ENCODE data around the gene IQCK.

IQCK gene

DNA sequence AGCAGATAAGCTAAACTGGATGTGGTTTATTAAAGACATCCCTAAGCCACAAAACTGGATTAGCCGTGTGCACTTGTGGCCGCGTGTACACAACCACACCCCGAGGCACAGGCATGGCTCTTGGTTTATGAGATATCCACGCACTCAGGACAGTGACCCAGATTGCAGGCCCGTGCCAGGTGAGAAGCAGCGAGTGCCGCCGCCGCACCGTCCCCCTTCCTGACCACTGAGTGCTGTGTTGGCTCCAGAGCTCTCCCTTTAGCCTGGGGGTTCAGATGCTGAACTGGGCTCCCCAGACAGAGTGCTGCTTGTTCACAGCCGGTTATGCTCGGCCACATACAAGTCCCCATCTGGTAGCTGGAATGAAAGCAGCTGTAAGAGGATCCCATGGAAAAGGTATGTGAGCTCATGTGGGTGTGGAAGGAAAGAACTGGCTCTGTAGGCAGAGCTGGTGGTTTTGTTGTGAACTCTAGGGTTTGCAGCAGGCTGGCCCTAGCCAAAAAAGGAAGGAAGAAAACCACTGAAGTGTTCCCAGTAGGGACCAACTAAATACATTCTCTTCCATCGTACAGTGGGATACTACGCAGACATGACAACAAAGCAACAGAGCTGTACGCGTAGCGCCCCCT lies 29.6 kb upstream of the IQCK start:
- H3K27me3 ChIP-seq, result no peaks in the 10 kb centered on the region
- TF ChIP-seq, protein P1, sequence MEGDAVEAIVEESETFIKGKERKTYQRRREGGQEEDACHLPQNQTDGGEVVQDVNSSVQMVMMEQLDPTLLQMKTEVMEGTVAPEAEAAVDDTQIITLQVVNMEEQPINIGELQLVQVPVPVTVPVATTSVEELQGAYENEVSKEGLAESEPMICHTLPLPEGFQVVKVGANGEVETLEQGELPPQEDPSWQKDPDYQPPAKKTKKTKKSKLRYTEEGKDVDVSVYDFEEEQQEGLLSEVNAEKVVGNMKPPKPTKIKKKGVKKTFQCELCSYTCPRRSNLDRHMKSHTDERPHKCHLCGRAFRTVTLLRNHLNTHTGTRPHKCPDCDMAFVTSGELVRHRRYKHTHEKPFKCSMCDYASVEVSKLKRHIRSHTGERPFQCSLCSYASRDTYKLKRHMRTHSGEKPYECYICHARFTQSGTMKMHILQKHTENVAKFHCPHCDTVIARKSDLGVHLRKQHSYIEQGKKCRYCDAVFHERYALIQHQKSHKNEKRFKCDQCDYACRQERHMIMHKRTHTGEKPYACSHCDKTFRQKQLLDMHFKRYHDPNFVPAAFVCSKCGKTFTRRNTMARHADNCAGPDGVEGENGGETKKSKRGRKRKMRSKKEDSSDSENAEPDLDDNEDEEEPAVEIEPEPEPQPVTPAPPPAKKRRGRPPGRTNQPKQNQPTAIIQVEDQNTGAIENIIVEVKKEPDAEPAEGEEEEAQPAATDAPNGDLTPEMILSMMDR (IDR thresholded peaks at IDR 0.05), result no peak
- peaks cover 43 to 90% (median 68%) of the 10 kb centered on the region in 3 donors for H3K36me3 ChIP-seq
- no peaks in the 10 kb centered on the region for H3K9me3 ChIP-seq
- intact Hi-C loops (cut with DNase I; ENCODE audit: low total_unique reads), result no loop called here
- no peak overlapping the region for H3K4me3 ChIP-seq
- DNase-seq, result no peak
- H3K27ac ChIP-seq, result no peak overlapping the region
- peaks cover 0 to 6% (median 0%) of the 10 kb centered on the region in 4 donors for H3K4me1 ChIP-seq

DNA sequence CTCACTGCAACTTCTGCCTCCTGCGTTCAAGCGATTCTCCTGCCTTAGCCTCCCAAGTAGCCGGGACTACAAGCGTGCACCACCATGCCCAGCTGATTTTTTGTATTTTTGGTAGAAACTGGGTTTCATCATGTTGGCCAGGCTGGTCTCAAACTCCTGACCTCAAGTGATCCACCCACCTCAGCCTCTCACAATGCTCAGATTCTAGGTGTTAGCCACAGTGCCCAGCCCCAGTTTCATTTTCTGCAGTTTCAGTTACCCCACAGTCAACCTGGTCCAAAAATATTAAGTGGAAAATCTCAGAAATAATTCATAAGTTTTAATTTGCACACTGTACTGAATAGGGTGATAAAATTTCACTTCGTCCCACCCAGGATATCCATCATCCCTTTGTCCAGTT lies 28.7 kb upstream of the IQCK start:
- H3K36me3 ChIP-seq, result peaks cover 35 to 82% (median 60%) of the 10 kb centered on the region in 3 donors

DNA sequence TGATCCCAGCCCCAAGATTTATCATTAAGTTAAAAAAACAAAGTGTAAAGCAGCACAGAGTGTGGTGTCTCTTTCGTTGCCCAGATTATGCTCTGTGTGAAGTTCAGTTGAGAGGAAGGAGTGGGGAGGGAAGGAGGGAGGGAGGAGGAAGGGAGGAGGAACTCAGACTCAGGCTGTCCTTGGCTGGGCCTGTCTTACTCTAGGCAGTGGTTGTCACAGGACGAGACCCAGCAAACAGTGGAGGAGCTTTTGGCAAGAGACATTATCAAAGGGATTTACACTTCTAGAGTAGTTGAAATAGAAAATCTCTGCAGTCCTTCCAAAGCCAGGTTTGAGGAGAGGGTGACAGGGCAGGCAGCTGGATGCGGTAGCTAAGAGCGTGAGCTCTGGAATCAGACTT lies 27.9 kb upstream of the IQCK start:
- intact Hi-C loops (cut with DNase I; ENCODE audit: low total_unique reads), result no loop called here
- Histone ChIP-seq H3K27me3 (no peaks in the 10 kb centered on the region), H3K27ac (no peak overlapping the region), H3K9me3 (no peaks in the 10 kb centered on the region), H3K4me1 (peaks cover 0 to 6% (median 0%) of the 10 kb centered on the region in 4 donors), H3K36me3 (peaks cover 27 to 78% (median 51%) of the 10 kb centered on the region in 3 donors), H3K4me3 (no peak overlapping the region)
- DNase-seq, result peak in 1 of 2 donors; percentile 40
- TF ChIP-seq, protein P1 (IDR thresholded peaks at IDR 0.05), result no peak

More for the DNA sequence above, 28.7 kb upstream of the IQCK start:
- Histone ChIP-seq H3K4me3 (no peak overlapping the region), H3K27me3 (no peaks in the 10 kb centered on the region), H3K4me1 (peaks cover 0 to 6% (median 0%) of the 10 kb centered on the region in 4 donors), H3K27ac (no peak overlapping the region), H3K9me3 (no peaks in the 10 kb centered on the region)
- TF ChIP-seq, protein P1 (IDR thresholded peaks at IDR 0.05), result no peak
- intact Hi-C loops (cut with DNase I; ENCODE audit: low total_unique reads), result no loop called here
- DNase-seq, result no peak

DNA sequence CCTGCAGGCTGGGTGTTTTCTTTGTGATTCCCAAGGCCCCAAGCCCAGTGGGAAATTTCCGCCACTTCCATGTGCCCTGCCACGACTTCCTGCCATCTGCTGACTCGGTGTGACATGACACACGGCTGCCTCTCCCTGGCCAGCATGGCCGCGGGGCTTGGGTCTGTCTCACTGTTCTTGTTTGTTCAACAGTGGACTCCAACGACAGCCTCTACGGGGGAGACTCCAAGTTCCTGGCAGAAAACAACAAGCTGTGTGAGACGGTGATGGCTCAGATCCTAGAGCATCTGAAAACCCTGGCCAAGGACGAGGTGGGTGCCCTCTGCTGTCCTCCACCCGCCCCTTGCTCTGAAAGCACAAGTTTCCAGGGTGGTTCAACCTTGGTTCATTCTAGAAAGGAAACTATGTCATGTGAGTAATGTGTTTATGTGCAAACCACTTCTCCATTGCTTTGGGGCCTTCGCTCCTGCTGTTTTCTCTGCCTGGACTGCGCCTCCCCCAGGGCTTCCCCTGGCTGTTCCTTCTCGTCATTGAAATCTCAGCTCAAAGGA lies 26.8 kb upstream of the IQCK start:
- no peaks in the 10 kb centered on the region for H3K27me3 ChIP-seq
- TF ChIP-seq, protein P1 (IDR thresholded peaks at IDR 0.05), result no peak
- peaks cover 16 to 67% (median 41%) of the 10 kb centered on the region in 3 donors for H3K36me3 ChIP-seq
- peaks cover 0 to 12% (median 4%) of the 10 kb centered on the region in 4 donors for H3K4me1 ChIP-seq
- no peak overlapping the region for H3K27ac ChIP-seq
- no peaks in the 10 kb centered on the region for H3K9me3 ChIP-seq
- H3K4me3 ChIP-seq, result no peak overlapping the region
- intact Hi-C loops (cut with DNase I; ENCODE audit: low total_unique reads), result no loop called here
- DNase-seq, result peak in 1 of 2 donors; percentile 29

DNA sequence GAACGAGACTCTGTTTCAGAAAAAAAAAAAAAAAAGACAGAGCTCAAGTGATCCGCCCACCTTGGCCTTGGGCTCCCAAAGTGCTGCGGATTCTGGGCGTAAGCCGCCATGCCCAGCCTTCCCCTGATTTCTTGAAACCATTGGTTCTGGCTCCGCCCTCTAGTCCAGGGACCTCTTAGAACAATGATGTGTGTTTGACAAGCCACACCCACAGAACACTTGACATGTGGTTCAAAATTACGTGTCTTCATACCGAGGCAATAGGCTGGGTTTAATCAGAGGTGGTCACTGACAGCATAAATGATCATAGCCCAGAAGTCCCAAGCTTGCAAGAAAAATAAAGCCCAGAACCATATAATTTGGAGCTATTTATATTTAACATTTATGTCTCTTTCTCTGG lies 23.1 kb upstream of the IQCK start:
- TF ChIP-seq, protein P1 (IDR thresholded peaks at IDR 0.05), result no peak
- Histone ChIP-seq H3K4me1 (peaks cover 0 to 27% (median 10%) of the 10 kb centered on the region in 4 donors), H3K27ac (no peak overlapping the region), H3K9me3 (no peaks in the 10 kb centered on the region), H3K4me3 (no peak overlapping the region), H3K27me3 (no peaks in the 10 kb centered on the region), H3K36me3 (peaks cover 25 to 50% (median 28%) of the 10 kb centered on the region in 3 donors)
- intact Hi-C loops (cut with DNase I; ENCODE audit: low total_unique reads), result no loop called here
- DNase-seq, result no peak
